HEK293 (cell line): ENCODE measurements around the gene ST7.

ENCODE experiments used
- EGR2 ChIP-seq: fragments of 450-650 bp; formaldehyde crosslinking; IDR thresholded peaks from 2 replicates; pipeline ENCODE4 v1.5.1; 2016; ENCODE audit warnings: low read depth, missing biosample characterization, missing genetic modification characterization
- ZBTB7A ChIP-seq: fragments of 450-650 bp; formaldehyde crosslinking; IDR thresholded peaks from 2 replicates; pipeline ENCODE4 v1.5.1; 2016; ENCODE audit warnings: low read depth, missing biosample characterization, missing genetic modification characterization
- ZNF175 ChIP-seq: fragments of 450-650 bp; formaldehyde crosslinking; IDR thresholded peaks from 2 replicates; pipeline ENCODE4 v1.5.1; 2016; ENCODE audit warnings: missing biosample characterization, missing genetic modification characterization
- ZNF223 ChIP-seq: fragments of 450-650 bp; formaldehyde crosslinking; IDR thresholded peaks from 2 replicates; pipeline ENCODE4 v1.5.1; 2016; ENCODE audit warnings: missing biosample characterization, missing genetic modification characterization
- ZNF274 ChIP-seq, 2 experiments: fragments of 200-500 bp in 1 of 2; fragments of 450-650 bp in 1 of 2; sonication (Bioruptor generic) in 1 of 2; formaldehyde crosslinking in 1 of 2; IDR thresholded peaks; 2 replicates each; pipeline versions ENCODE4 v1.5.1 to v1.6.1; 2014 to 2016; ENCODE audit warnings: borderline replicate concordance in 1 of 2, inconsistent platforms in 1 of 2, low read length in 1 of 2, missing biosample characterization in 1 of 2, missing genetic modification characterization in 1 of 2
- ZNF76 ChIP-seq: fragments of 450-650 bp; formaldehyde crosslinking; IDR thresholded peaks from 2 replicates; pipeline ENCODE4; 2016; ENCODE audit warnings: low read depth, missing biosample characterization, missing genetic modification characterization, borderline replicate concordance
- TF ChIP-seq, protein P1 (sequence below): fragments of 450-650 bp; formaldehyde crosslinking; IDR thresholded peaks from 2 replicates; pipeline ENCODE4 v1.5.1; 2016; ENCODE audit warnings: missing biosample characterization, missing genetic modification characterization
- TF ChIP-seq, protein P2 (sequence below): fragments of 450-650 bp; formaldehyde crosslinking; IDR thresholded peaks from 2 replicates; pipeline ENCODE4 v1.5.1; 2016; ENCODE audit warnings: missing biosample characterization, missing genetic modification characterization

DNA sequence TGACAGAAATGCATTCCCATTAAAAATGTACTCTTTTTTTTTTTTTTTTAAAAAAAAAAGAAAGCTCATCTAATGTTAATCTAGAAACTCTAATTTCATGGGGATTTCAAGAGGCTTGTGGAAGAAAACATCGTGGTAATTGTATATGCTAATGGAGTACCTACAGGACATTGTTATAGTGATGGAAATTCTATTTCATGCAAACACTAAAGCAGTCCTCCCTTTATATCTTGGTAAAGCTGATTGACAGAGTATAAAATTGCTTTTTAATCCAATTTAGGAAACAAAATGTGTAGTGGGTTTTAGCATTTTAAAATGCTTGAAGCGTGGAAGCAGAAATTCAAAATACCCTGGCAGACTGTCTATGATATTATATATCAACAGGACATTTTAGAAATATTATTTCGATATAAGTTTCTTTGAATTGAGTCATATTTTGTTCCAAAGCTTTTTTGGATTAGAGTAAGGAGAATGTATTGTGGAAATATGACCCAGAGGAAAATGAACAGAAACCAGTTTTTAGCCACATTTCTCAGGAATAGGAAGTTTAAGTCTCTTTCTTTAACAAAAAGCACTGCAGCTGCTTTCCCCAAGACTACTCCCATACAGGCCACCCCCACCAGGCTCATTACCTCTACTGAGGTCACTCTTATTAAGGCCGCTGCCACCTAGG is 247.6 kb downstream of the ST7 start:
- TF ChIP-seq, protein P1, sequence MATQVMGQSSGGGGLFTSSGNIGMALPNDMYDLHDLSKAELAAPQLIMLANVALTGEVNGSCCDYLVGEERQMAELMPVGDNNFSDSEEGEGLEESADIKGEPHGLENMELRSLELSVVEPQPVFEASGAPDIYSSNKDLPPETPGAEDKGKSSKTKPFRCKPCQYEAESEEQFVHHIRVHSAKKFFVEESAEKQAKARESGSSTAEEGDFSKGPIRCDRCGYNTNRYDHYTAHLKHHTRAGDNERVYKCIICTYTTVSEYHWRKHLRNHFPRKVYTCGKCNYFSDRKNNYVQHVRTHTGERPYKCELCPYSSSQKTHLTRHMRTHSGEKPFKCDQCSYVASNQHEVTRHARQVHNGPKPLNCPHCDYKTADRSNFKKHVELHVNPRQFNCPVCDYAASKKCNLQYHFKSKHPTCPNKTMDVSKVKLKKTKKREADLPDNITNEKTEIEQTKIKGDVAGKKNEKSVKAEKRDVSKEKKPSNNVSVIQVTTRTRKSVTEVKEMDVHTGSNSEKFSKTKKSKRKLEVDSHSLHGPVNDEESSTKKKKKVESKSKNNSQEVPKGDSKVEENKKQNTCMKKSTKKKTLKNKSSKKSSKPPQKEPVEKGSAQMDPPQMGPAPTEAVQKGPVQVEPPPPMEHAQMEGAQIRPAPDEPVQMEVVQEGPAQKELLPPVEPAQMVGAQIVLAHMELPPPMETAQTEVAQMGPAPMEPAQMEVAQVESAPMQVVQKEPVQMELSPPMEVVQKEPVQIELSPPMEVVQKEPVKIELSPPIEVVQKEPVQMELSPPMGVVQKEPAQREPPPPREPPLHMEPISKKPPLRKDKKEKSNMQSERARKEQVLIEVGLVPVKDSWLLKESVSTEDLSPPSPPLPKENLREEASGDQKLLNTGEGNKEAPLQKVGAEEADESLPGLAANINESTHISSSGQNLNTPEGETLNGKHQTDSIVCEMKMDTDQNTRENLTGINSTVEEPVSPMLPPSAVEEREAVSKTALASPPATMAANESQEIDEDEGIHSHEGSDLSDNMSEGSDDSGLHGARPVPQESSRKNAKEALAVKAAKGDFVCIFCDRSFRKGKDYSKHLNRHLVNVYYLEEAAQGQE (tag by site-specific recombination), result no peak
- TF ChIP-seq ZNF175, result no peak
- TF ChIP-seq ZNF76 (tag by site-specific recombination), result no peak
- TF ChIP-seq ZNF274 (IDR thresholded peaks at IDR 0.05; ENCODE audit: low read length), result no peak
- no peak for TF ChIP-seq ZNF274 (tag by site-specific recombination; IDR thresholded peaks at IDR 0.05; ENCODE audit: borderline replicate concordance)
- TF ChIP-seq, protein P2, sequence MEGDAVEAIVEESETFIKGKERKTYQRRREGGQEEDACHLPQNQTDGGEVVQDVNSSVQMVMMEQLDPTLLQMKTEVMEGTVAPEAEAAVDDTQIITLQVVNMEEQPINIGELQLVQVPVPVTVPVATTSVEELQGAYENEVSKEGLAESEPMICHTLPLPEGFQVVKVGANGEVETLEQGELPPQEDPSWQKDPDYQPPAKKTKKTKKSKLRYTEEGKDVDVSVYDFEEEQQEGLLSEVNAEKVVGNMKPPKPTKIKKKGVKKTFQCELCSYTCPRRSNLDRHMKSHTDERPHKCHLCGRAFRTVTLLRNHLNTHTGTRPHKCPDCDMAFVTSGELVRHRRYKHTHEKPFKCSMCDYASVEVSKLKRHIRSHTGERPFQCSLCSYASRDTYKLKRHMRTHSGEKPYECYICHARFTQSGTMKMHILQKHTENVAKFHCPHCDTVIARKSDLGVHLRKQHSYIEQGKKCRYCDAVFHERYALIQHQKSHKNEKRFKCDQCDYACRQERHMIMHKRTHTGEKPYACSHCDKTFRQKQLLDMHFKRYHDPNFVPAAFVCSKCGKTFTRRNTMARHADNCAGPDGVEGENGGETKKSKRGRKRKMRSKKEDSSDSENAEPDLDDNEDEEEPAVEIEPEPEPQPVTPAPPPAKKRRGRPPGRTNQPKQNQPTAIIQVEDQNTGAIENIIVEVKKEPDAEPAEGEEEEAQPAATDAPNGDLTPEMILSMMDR, result no peak
- no peak for TF ChIP-seq ZBTB7A (tag by site-specific recombination)
- no peak for TF ChIP-seq ZNF223 (tag by site-specific recombination)
- no peak for TF ChIP-seq EGR2 (tag by site-specific recombination)
